H9 (cell line): ENCODE measurements around the gene DTWD1. TPM values are rescaled to one million over a fixed set of nuclear protein-coding genes. Genes with fewer than 3 reads are reported as not detected.

Experiments
- DNase-seq: peaks from one replicate; pipeline ENCODE4 v3.0.0-alpha.2; 2017
- H2AFZ ChIP-seq: one replicate; pipeline ENCODE4 v1.6.1; 2013; ENCODE audit warnings: mild to moderate bottlenecking, low read length, control low read depth, moderate library complexity
- H2AK5ac ChIP-seq: 2 replicates; pipeline ENCODE4 v1.6.1; 2013; ENCODE audit warnings: low read length, control low read depth, mixed read lengths; ENCODE audit not compliant: insufficient read length
- H2BK120ac ChIP-seq: one replicate; pipeline ENCODE4 v1.6.1; 2013; ENCODE audit warnings: low read depth, mild to moderate bottlenecking, low read length, control low read depth, inconsistent platforms; ENCODE audit not compliant: poor library complexity, severe bottlenecking
- H2BK12ac ChIP-seq: 2 replicates; pipeline ENCODE4 v1.6.1; 2013; ENCODE audit warnings: low read length, control low read depth, mixed read lengths, low read depth; ENCODE audit not compliant: insufficient read length
- H2BK15ac ChIP-seq: 2 replicates; pipeline ENCODE4 v1.6.1; 2013; ENCODE audit warnings: low read depth, low read length, control low read depth
- H2BK20ac ChIP-seq: one replicate; pipeline ENCODE4 v1.6.1; 2013; ENCODE audit warnings: low read depth, mild to moderate bottlenecking, low read length, control low read depth, inconsistent platforms; ENCODE audit not compliant: poor library complexity, severe bottlenecking
- H2BK5ac ChIP-seq: 2 replicates; pipeline ENCODE4 v1.6.1; 2013; ENCODE audit warnings: low read length, control low read depth, mixed read lengths; ENCODE audit not compliant: insufficient read length
- H3K14ac ChIP-seq: 2 replicates; pipeline ENCODE4 v1.6.1; 2013; ENCODE audit warnings: low read length, control low read depth; ENCODE audit not compliant: insufficient read depth
- H3K18ac ChIP-seq: 2 replicates; pipeline ENCODE4 v1.6.1; 2013; ENCODE audit warnings: low read depth, mild to moderate bottlenecking, mixed read lengths, low read length, control low read depth; ENCODE audit not compliant: insufficient read length
- H3K23ac ChIP-seq: 2 replicates; pipeline ENCODE4 v1.6.1; 2013; ENCODE audit warnings: low read length, control low read depth, mixed read lengths, low read depth; ENCODE audit not compliant: insufficient read length
- H3K23me2 ChIP-seq: 2 replicates; pipeline ENCODE4 v1.6.1; 2013; ENCODE audit warnings: low read depth, mild to moderate bottlenecking, mixed read lengths, low read length, control low read depth; ENCODE audit not compliant: insufficient read length, poor library complexity, severe bottlenecking
- H3K27ac ChIP-seq: 2 replicates; pipeline ENCODE4 v1.5.1; 2013; ENCODE audit warnings: low read length, control low read depth, mixed read lengths, low read depth; ENCODE audit not compliant: insufficient read length
- H3K27me3 ChIP-seq: 2 replicates; pipeline ENCODE4 v1.6.1; 2013; ENCODE audit warnings: low read length, control low read depth, inconsistent platforms; ENCODE audit not compliant: insufficient read depth
- H3K4ac ChIP-seq: 2 replicates; pipeline ENCODE4 v1.6.1; 2013; ENCODE audit warnings: low read depth, mild to moderate bottlenecking, control low read depth, inconsistent platforms, low read length, moderate library complexity
- H3K4me1 ChIP-seq: 2 replicates; pipeline ENCODE4 v1.6.1; 2013; ENCODE audit warnings: low read length, control low read depth, inconsistent platforms; ENCODE audit not compliant: insufficient read depth
- H3K4me2 ChIP-seq: 2 replicates; pipeline ENCODE4 v1.6.1; 2013; ENCODE audit warnings: low read length, control low read depth, mixed read lengths; ENCODE audit not compliant: insufficient read length, insufficient read depth
- H3K56ac ChIP-seq: 2 replicates; pipeline ENCODE4 v1.6.1; 2013; ENCODE audit warnings: low read depth, mild to moderate bottlenecking, mixed read lengths, low read length, control low read depth; ENCODE audit not compliant: insufficient read length
- H3K79me1 ChIP-seq: 2 replicates; pipeline ENCODE4 v1.6.1; 2013; ENCODE audit warnings: low read depth, mild to moderate bottlenecking, moderate library complexity, low read length, control low read depth, inconsistent platforms; ENCODE audit not compliant: insufficient read depth, poor library complexity, severe bottlenecking
- H3K79me2 ChIP-seq: 2 replicates; pipeline ENCODE4 v1.6.1; 2013; ENCODE audit warnings: low read length, control low read depth, inconsistent platforms; ENCODE audit not compliant: insufficient read depth
- H3K9ac ChIP-seq: 2 replicates; pipeline ENCODE4 v1.6.1; 2013; ENCODE audit warnings: low read length, control low read depth, mixed read lengths; ENCODE audit not compliant: insufficient read length; ENCODE audit errors: extremely low read depth
- H3K9me3 ChIP-seq: one replicate; pipeline ENCODE4 v1.6.1; 2013; ENCODE audit warnings: low read depth, low read length, inconsistent platforms; ENCODE audit not compliant: control insufficient read depth
- H3T11ph ChIP-seq: one replicate; pipeline ENCODE4 v1.6.1; 2013; ENCODE audit warnings: mild to moderate bottlenecking, low read length, control low read depth, inconsistent platforms
- H4K20me1 ChIP-seq: one replicate; pipeline ENCODE4 v1.6.1; 2013; ENCODE audit not compliant: control insufficient read depth, insufficient read length, insufficient read depth
- H4K5ac ChIP-seq: 2 replicates; pipeline ENCODE4 v1.6.1; 2013; ENCODE audit warnings: low read depth, mild to moderate bottlenecking, mixed read lengths, low read length, control low read depth; ENCODE audit not compliant: insufficient read length
- H4K8ac ChIP-seq: replicated peaks from 2 replicates; pipeline ENCODE4 v1.6.1; 2013; ENCODE audit warnings: low read length, control low read depth, mixed read lengths, low read depth; ENCODE audit not compliant: insufficient read length
- H4K91ac ChIP-seq: 2 replicates; pipeline ENCODE4 v1.6.1; 2013; ENCODE audit warnings: low read depth, mild to moderate bottlenecking, moderate library complexity, mixed read lengths, low read length, control low read depth; ENCODE audit not compliant: insufficient read length
- H3K27ac Mint-ChIP-seq, 3 experiments: 2 replicates in 2 of 3; 3 replicates in 1 of 3; pipeline ENCODE4 v1.8.0; 2020 to 2021; ENCODE audit warnings: mixed read lengths in 3 of 3, mild to moderate bottlenecking in 1 of 3, moderate library complexity in 1 of 3
- H3K27me3 Mint-ChIP-seq: 2 replicates; pipeline ENCODE4 v1.8.0; 2021; ENCODE audit warnings: low read depth, mild to moderate bottlenecking, moderate library complexity, mixed read lengths
- H3K36me3 Mint-ChIP-seq, 3 experiments: 2 replicates in 2 of 3; 3 replicates in 1 of 3; pipeline ENCODE4 v1.8.0; 2020 to 2021; ENCODE audit warnings: low read depth in 3 of 3, mixed read lengths in 3 of 3; ENCODE audit not compliant: insufficient read depth in 1 of 3
- H3K4me1 Mint-ChIP-seq, 2 experiments: 2 replicates each; pipeline ENCODE4 v1.8.0; 2020; ENCODE audit warnings: mixed read lengths in 2 of 2
- H3K4me3 Mint-ChIP-seq, 2 experiments: 2 replicates in 1 of 2; 3 replicates in 1 of 2; pipeline ENCODE4 v1.8.0; 2020 to 2021; ENCODE audit warnings: mild to moderate bottlenecking in 2 of 2, mixed read lengths in 2 of 2, moderate library complexity in 1 of 2
- H3K9me3 Mint-ChIP-seq, 2 experiments: 2 replicates in 1 of 2; 3 replicates in 1 of 2; pipeline ENCODE4 v1.8.0; 2020; ENCODE audit warnings: mild to moderate bottlenecking in 2 of 2, mixed read lengths in 2 of 2, moderate library complexity in 1 of 2
- CTCF ChIP-seq: fragments of 200-600 bp; sonication (generic); conservative IDR thresholded peaks from 3 replicates; pipeline ENCODE4 v1.8.0; 2021; ENCODE audit warnings: antibody characterized with exemption, mild to moderate bottlenecking
- WGBS: extraction: QIAGEN DNeasy Blood & Tissue Kit; methylation state at CpG from one replicate; pipeline ENCODE4 v1.1.7; 2013; ENCODE audit warnings: missing lambda C conversion rate, low lambda C conversion rate, mixed read lengths; ENCODE audit not compliant: insufficient read length; ENCODE audit errors: extremely low coverage; 5-methylcytosine and 5-hydroxymethylcytosine counted together
- total RNA-seq: library from RNA; stranded (reverse); gene quantifications from 2 replicates; pipeline ENCODE4 v1.2.1, GENCODE V29; 2021

Gene DTWD1
- total RNA-seq, 1 experiment from 2014 or later, result 26.7 TPM

GRCh38 chr15:49652922-49653321 is 32.1 kb downstream of the DTWD1 start:
- H3K79me2 ChIP-seq, result no peaks in the 10 kb centered on the region
- DNase-seq, result no peak
- H2AK5ac ChIP-seq, result no peak overlapping the region
- Mint-ChIP-seq H3K4me1 (no peaks in the 10 kb centered on the region), H3K36me3 (peaks cover 2 to 23% (median 19%) of the 10 kb centered on the region in 3 experiments), H3K9me3 (peaks cover 24 to 32% of the 10 kb centered on the region in 2 experiments), H3K27ac (no peak overlapping the region), H3K4me3 (no peak overlapping the region), H3K27me3 (no peaks in the 10 kb centered on the region)
- H4K5ac ChIP-seq, result no peak overlapping the region
- H3K27ac ChIP-seq, result no peak overlapping the region
- no peak overlapping the region for H3K4me2 ChIP-seq
- no peak overlapping the region for H3T11ph ChIP-seq
- no peak overlapping the region for H2BK12ac ChIP-seq
- no peak overlapping the region for H3K14ac ChIP-seq
- no peak for TF ChIP-seq CTCF
- no peak overlapping the region for H3K18ac ChIP-seq
- no peak overlapping the region for H3K56ac ChIP-seq
- no peaks in the 10 kb centered on the region for H3K27me3 ChIP-seq
- no peak overlapping the region for H2BK5ac ChIP-seq
- H3K23ac ChIP-seq, result no peak overlapping the region
- H2BK20ac ChIP-seq, result no peak overlapping the region
- no CpG with 5 or more reads among the region's 1 CpG for WGBS
- H3K9me3 ChIP-seq, result peaks cover 15% of the 10 kb centered on the region
- no peak overlapping the region for H3K9ac ChIP-seq
- H3K79me1 ChIP-seq, result no peaks in the 10 kb centered on the region
- H3K23me2 ChIP-seq, result no peaks in the 10 kb centered on the region
- no peak overlapping the region for H4K91ac ChIP-seq
- H2BK15ac ChIP-seq, result no peak overlapping the region
- no peak overlapping the region for H2AFZ ChIP-seq
- no peak overlapping the region for H4K8ac ChIP-seq
- no peaks in the 10 kb centered on the region for H4K20me1 ChIP-seq
- H3K4me1 ChIP-seq, result no peaks in the 10 kb centered on the region
- no peak overlapping the region for H3K4ac ChIP-seq
- H2BK120ac ChIP-seq, result no peak overlapping the region
